GM13976 (cell line): Measurements from ENCODE around the gene PDE11A.

Source experiments
- DNase-seq: peaks from one replicate; pipeline ENCODE4 v3.0.0; 2012; ENCODE audit warnings: low spot score
- in situ Hi-C: fragments of 300-500 bp; cut with MboI; formaldehyde crosslinking; loops from one replicate; pipeline ENCODE4 v1.12.0; 2022; ENCODE audit warnings: low sequenced_read_pairs, mixed read lengths, inconsistent platforms; ENCODE audit not compliant: unreplicated experiment
- TF ChIP-seq, protein P1 (sequence below): IDR thresholded peaks from 2 replicates; pipeline ENCODE4 v1.5.1; 2012; ENCODE audit warnings: borderline replicate concordance, mild to moderate bottlenecking; ENCODE audit not compliant: insufficient read depth; ENCODE audit errors: extremely low read depth, missing control alignments, control extremely low read depth

Gene PDE11A

DNA sequence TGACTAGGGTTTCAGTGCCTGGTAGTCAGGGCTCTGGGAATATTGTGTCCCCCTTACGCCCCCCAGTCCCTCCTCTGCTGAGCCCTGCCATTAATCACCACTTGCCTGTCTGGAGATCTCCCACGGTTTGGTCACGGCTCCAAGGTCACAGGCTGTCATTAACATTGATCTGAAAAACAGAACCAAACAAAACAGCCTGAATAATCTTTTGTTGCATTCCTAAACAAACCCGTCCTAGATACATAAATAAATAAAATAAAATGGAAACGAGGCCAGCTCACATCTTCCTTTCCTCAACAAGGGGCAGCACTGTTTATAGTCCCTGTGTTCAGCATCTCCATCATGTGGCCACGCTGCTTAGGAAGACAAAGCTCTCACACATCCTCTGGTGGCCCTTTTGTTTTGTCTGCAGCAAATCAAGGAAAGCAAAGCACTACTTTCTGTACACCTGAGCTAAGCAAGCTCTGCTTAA lies 397.2 kb downstream of the PDE11A start:
- in situ Hi-C loops, result no loop called here
- no peak for DNase-seq
- TF ChIP-seq, protein P1, sequence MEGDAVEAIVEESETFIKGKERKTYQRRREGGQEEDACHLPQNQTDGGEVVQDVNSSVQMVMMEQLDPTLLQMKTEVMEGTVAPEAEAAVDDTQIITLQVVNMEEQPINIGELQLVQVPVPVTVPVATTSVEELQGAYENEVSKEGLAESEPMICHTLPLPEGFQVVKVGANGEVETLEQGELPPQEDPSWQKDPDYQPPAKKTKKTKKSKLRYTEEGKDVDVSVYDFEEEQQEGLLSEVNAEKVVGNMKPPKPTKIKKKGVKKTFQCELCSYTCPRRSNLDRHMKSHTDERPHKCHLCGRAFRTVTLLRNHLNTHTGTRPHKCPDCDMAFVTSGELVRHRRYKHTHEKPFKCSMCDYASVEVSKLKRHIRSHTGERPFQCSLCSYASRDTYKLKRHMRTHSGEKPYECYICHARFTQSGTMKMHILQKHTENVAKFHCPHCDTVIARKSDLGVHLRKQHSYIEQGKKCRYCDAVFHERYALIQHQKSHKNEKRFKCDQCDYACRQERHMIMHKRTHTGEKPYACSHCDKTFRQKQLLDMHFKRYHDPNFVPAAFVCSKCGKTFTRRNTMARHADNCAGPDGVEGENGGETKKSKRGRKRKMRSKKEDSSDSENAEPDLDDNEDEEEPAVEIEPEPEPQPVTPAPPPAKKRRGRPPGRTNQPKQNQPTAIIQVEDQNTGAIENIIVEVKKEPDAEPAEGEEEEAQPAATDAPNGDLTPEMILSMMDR, result no peak

DNA sequence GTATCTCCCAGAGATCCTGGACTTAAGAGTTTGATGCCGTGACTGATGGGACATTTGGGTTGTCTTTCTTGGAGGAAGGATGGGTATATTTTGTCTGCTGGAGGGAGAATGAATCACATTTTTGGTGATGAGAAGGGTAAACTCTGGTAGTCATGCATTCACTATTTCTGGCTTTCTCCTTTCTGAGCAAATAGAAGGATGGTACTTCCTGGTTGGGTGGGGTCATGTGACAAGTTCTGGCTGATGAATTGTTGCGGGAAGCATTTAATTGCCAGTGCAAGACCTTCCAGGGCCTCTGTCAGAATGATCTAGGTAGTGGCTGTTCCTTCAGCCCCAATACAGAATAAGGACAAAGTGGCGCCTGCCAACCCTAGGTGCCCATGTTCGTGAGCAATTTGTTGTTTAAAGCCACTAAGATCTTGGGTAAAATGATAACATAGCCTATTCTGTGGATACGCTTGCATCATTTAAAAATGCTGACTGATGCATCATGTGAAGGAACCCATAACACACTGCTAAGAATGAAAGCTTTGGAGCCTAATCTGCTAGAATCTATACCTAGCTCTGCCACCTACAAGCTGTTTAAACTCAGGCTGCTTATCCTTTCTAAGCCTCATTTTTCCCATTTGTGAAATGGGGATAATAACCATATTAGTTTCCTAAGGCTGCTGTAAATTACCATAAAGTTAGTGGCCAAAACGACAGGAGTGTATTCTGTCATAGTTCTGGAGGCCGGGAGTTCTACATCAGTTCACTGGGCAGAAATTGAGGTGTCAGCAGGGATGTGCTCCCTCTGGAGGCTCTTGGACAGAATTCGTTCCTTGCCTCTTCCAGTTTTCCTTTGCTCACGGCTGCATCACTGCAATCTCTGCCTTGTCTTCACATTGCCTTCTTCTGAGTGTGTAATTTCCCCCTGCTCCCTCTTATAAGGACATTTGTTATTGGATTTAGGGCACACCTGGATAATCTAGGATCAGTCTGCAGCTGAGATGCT lies 398.7 kb downstream of the PDE11A start:
- no peak for DNase-seq
- in situ Hi-C loops, result no loop called here
- TF ChIP-seq, protein P1, result no peak

DNA sequence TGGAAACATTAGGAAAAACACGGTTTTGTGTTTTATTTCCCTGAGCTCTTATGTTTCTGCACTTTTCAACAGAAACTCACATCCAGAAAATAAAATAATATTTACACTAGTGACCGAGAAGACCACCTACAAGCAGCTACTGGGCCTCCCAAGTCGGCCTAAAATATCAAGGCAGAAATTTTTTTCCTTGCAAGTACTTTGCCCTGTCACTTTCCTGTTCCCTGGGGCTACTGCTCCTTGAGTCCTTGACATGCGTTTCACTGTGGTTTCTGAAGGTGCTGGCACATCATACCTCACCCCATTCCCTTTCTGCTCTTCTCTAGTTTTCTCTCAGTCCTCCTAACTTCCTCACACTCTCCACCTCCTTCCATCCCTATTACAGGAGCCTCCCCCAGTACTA lies 400.9 kb downstream of the PDE11A start:
- DNase-seq, result no peak
- TF ChIP-seq, protein P1, result no peak
- in situ Hi-C loops, result no loop called here

DNA sequence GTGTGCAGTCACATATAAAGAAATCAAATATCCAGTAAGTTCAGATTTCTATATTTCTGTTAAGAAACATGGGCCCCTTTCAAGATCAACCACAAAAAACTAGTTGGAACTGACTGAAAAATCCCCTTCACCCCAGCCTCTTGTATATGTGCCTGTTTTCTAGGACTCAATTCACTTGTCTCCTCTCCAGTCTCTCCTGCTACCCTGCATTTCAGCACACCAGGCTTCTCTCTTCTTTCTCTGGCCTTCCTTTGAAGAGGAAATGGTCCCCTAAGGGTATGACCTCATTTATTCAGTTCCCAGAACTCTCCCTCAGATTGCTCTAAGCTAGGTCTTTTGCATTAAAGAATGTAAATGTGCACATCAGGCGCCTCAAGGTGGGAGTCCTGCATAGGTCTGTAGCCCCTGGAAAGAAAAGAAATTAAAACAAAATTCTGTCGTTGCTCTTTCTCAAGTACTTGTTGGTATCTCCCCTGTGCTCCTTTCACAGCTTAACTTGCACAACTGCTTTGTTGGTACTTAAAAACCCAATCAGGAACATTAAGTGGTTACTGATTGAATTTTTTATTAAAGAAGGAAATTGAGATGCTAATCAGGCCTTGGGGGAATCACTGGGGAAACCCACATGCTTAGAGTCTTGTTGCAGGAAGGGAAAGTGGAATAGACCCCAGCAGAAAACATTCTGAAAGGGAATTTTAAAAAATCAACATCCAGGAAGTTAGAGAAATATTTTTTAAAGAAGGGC lies 401.6 kb downstream of the PDE11A start:
- in situ Hi-C loops, result no loop called here
- TF ChIP-seq, protein P1, result no peak
- DNase-seq, result peak; percentile 18

DNA sequence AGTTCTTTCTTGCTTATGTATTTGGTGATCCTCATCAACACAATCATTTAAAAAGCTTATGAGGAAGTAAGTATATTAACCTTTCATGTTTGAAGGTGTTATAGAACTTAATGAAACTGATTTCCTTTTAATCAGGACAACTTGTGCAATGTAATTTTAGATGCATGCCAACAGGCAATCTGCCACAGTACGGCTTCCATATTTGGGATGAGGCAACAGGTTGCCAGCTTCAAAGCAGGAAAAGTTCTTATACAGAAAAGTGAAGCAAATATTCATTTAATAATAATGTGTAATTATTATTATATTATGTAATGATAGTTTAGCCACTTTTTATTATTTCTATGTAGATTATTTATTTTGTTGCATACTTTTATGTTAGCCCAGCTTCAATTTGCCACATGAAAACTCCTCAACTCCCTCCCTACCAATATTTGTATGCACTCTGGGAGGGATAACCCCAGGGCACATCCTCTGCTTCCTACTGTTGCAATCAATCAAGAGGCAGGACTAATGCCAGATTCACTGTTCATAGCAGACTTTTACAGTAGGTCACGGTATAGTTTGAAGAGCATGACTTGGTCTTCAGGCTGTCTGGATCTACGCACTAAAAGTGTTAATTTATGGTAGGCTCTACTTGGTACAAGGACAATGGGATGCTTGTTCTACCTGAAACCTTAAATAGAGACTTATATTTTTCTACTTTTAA lies 402.8 kb downstream of the PDE11A start:
- in situ Hi-C loops, result no loop called here
- DNase-seq, result no peak

More for the DNA sequence above, 402.8 kb downstream of the PDE11A start:
- TF ChIP-seq, protein P1, result no peak
